H1 (cell line): ENCODE results near the gene ADCY7. TPM values are rescaled to one million over a fixed set of nuclear protein-coding genes. Genes with fewer than 3 reads are reported as not detected.

ENCODE experiments used
- ASH2L ChIP-seq: fragments of 200-600, 300-600 bp; sonication (generic); IDR thresholded peaks from one replicate; pipeline ENCODE4 v1.7.1; 2017; ENCODE audit warnings: low read length
- SAP30 ChIP-seq: fragments of 300-600 bp; sonication (generic); IDR thresholded peaks from 2 replicates; pipeline ENCODE4 v1.7.1; 2012; ENCODE audit warnings: low read length, moderate library complexity, mild to moderate bottlenecking, inconsistent platforms; ENCODE audit not compliant: insufficient read depth, insufficient replicate concordance
- polyA plus RNA-seq, 7 experiments: library from polyadenylated mRNA; depleted of rRNA in 3 of 7; stranded (reverse) in 5 of 7; unstranded in 2 of 7; fragments of >200 nt in 5 of 7; fragments of 200-250 nt in 2 of 7; gene quantifications; 1 replicate in 5 of 7; 2 replicates in 1 of 7; 4 replicates in 1 of 7; pipeline versions ENCODE4 v1.2.1 to v1.2.3, GENCODE V29; 2011 to 2013; ENCODE audit warnings: missing spikeins in 2 of 7, mixed read lengths in 2 of 7
- total RNA-seq: library from RNA; stranded (reverse); fragmentation: NEBNext Ultra II Directional; extraction: Animal tissue kit (Norgen Biotek cat#: 25700); gene quantifications from 2 replicates; pipeline ENCODE4 v1.2.1, GENCODE V29; 2021

The ADCY7 gene
- total and polyA plus RNA-seq, 2 of the 8 experiments (the other 6 are each of a cell fraction or from before 2014, with no cell fraction given) = 2.4 to 5.1 TPM

GRCh38 chr16:50308237-50308965, 42.0 kb downstream of the ADCY7 start (continued):
- TF ChIP-seq SAP30 = no peak
- TF ChIP-seq ASH2L = no peak
